ENCODE results near the gene STARD5. TPM values are rescaled to one million over a fixed set of nuclear protein-coding genes. Genes with fewer than 3 reads are reported as not detected.

Gene STARD5, protein sequence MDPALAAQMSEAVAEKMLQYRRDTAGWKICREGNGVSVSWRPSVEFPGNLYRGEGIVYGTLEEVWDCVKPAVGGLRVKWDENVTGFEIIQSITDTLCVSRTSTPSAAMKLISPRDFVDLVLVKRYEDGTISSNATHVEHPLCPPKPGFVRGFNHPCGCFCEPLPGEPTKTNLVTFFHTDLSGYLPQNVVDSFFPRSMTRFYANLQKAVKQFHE
- polyA plus RNA-seq (2013, experiment 1 of 4): 6.6 TPM
- polyA plus RNA-seq (2013, experiment 2 of 4): 7.9 TPM
- polyA plus RNA-seq (2013, experiment 3 of 4): 6.9 TPM
- polyA plus RNA-seq (2013, experiment 4 of 4): 8.1 TPM

DNA sequence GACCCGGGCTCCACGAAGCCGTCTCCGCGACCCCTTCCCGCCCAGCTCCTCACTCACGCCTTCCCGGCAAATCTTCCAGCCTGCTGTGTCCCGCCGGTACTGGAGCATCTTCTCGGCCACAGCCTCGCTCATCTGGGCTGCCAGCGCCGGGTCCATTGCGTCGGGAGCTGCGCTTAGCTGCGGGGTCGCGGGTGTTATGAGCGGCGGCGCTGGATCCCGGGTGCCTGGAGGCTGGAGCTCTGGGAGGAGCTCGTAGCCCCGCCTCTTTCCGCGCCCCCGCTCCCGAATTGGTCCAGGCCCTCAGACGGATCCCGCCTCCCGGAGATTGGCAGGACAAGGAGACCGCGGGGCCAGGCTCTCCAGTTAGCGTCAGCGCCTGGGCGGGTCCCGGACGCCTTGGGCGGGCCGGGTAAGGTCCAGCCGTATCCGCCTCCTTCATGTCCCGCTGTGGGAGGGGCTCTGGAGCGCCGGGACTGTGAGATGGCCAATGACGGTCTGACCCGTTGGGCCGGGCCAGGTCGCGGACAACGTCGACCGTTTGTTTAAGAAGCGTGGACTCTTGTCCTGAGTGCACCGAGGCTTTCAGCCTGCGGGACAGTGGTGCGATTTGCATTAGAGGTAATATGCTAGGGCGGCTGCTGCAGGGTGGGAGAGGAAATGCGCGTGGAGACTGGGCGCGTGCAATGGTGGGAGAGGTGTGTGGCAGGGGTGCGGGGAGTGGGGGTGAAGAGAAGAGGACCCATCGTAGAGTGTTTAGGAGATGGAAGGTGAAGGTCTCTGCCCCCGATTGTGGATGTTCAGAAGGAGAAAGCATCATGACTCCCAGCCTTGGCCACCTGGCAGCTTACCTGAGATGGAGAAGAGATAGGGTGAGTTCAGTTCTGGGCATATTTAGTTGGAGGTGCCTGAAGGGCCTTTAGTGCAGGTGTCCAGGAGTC, at the start of gene STARD5:
Gene STARD5, minus strand, starts transcription at position 198 of the 938 bp plus-strand sequence. Its CDS starts 42 bp downstream, at position 156.
- peak within 1 kb of the TSS; percentile 75 for H3K4me3 ChIP-seq (ENCODE audit: insufficient read depth, low read depth, low read length)
- H3K36me3 ChIP-seq (ENCODE audit: control insufficient read depth, insufficient read depth, low read length): no peaks in the 10 kb centered on the region
- H3K27me3 ChIP-seq (ENCODE audit: control insufficient read depth, insufficient read depth, low read length, poor library complexity, severe bottlenecking): peaks cover 8% of the 10 kb centered on the region
- 1% methylated on average over 67 of the region's 67 CpGs for WGBS, 2 experiments
- H3K27ac ChIP-seq (ENCODE audit: insufficient read depth, low read depth, low read length, poor library complexity, severe bottlenecking): no peak within 1 kb of the TSS
- no peaks in the 10 kb centered on the region for H3K9me3 ChIP-seq (ENCODE audit: control insufficient read depth, low read length)
- H3K4me1 ChIP-seq (ENCODE audit: control insufficient read depth, insufficient read depth, low read length): peaks cover 12% of the 10 kb centered on the region

DNA sequence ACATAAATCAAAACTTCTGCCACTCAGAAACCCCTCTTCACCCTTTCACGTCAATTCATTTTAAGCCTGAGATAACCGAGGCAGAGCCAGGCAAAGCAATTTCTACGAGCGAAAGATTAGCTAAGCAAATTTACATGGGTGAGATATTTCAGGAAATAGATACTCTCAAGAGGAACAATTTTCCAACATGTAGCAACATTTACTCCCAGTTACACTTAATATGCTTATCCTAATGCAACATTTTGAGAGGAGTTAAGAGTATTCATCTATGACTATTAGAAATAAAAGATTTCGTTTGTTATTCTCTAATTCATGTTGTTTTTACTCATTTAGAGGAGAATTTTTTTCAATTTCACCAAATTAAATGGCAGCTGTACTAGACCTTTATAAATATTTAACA, 49.2 kb upstream of the STARD5 start:
- Histone ChIP-seq H3K27me3 (ENCODE audit: control insufficient read depth, insufficient read depth, low read length, poor library complexity, severe bottlenecking) (no peaks in the 10 kb centered on the region), H3K36me3 (ENCODE audit: control insufficient read depth, insufficient read depth, low read length) (no peaks in the 10 kb centered on the region), H3K4me3 (ENCODE audit: insufficient read depth, low read depth, low read length) (no peak overlapping the region), H3K27ac (ENCODE audit: insufficient read depth, low read depth, low read length, poor library complexity, severe bottlenecking) (no peak overlapping the region), H3K9me3 (ENCODE audit: control insufficient read depth, low read length) (no peaks in the 10 kb centered on the region), H3K4me1 (ENCODE audit: control insufficient read depth, insufficient read depth, low read length) (peaks cover 7% of the 10 kb centered on the region)
- 96 to 97% methylated on average over 4 of the region's 5 CpGs for WGBS, 2 experiments

DNA sequence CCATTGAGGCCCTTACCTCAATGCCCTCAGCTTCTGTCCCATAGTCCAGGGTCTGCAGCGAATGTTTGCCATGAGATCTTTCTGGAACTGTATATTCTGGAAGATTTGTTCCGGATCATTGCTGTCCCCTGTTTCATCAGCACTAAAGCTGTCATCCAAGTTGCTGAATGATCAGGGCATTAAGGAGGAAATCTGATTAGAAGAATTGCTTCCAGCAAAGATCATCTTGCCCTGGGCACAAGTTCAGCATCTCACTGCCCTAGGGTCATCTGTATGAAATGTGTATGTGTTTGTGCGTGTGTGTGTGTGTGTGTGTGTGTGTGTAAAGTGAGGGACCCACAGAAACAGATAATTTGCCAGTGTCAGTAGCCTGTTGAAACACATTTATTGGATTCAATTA, 48.6 kb upstream of the STARD5 start:
- H3K9me3 ChIP-seq (ENCODE audit: control insufficient read depth, low read length): no peaks in the 10 kb centered on the region
- no peaks in the 10 kb centered on the region for H3K36me3 ChIP-seq (ENCODE audit: control insufficient read depth, insufficient read depth, low read length)
- WGBS, 2 experiments: 86 to 91% methylated on average over 3 of the region's 3 CpGs
- no peak overlapping the region for H3K4me3 ChIP-seq (ENCODE audit: insufficient read depth, low read depth, low read length)
- H3K4me1 ChIP-seq (ENCODE audit: control insufficient read depth, insufficient read depth, low read length): peaks cover 7% of the 10 kb centered on the region
- H3K27me3 ChIP-seq (ENCODE audit: control insufficient read depth, insufficient read depth, low read length, poor library complexity, severe bottlenecking): no peaks in the 10 kb centered on the region
- no peak overlapping the region for H3K27ac ChIP-seq (ENCODE audit: insufficient read depth, low read depth, low read length, poor library complexity, severe bottlenecking)

DNA sequence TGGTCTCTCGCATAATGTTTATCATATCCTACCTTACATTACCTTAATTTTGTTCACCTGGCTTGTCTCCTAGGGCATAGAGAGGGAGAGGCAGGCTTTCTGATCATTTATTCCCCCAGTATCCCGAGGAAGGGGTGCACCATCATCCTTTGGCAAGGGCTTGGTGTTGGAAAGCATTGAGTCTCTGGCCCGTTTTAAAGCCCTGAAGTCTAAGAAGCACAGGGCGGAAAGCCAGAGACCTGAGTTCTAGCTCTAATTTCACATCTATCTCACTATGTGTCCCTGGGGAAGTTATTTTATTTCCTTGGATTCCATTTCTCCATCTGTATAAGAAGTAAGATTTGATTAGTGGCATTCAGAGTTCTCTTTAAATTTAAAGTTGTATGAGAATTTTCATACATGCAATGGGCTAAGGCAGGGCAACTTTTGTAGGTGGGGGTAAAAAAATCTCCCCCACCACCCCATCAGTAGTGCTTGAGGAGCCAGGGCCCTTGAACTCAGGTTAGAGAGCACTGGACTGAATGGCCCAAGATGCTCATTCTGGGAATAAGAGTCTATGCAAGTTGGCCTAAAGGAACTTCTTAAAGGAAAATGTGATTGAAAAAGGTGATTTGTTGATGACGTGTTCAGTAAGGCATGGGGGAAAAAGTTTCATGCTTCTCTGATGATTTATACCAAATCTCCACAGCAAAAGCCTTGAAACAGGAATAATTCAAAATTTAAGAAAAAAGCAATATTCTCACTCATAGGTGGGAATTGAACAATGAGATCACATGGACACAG, 40.0 kb upstream of the STARD5 start:
- no peaks in the 10 kb centered on the region for H3K36me3 ChIP-seq (ENCODE audit: control insufficient read depth, insufficient read depth, low read length)
- WGBS, 2 experiments: 95% methylated on average over 4 to 5 of the region's 5 CpGs
- H3K27ac ChIP-seq (ENCODE audit: insufficient read depth, low read depth, low read length, poor library complexity, severe bottlenecking): no peak overlapping the region
- no peaks in the 10 kb centered on the region for H3K4me1 ChIP-seq (ENCODE audit: control insufficient read depth, insufficient read depth, low read length)
- no peaks in the 10 kb centered on the region for H3K9me3 ChIP-seq (ENCODE audit: control insufficient read depth, low read length)
- H3K27me3 ChIP-seq (ENCODE audit: control insufficient read depth, insufficient read depth, low read length, poor library complexity, severe bottlenecking): no peaks in the 10 kb centered on the region
- H3K4me3 ChIP-seq (ENCODE audit: insufficient read depth, low read depth, low read length): no peak overlapping the region

DNA sequence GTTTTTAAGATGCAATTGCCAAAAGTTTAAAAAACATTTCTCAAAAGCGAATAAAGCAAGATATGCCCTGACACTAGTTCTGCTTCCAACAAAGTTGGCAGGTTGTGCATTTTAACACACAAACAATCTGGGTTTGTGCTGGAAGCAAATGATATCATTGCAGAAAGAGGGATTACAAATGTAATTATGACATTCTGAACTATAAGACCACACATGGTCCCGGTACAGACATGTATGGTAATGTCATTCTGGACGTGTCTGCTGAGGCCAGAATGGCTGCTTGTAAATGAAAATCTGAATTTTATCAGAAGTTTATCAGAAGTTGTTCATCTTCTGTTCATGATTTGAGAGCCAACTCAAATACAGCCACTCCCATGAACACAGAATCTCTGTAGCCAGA, 39.3 kb upstream of the STARD5 start:
- Histone ChIP-seq H3K27ac (ENCODE audit: insufficient read depth, low read depth, low read length, poor library complexity, severe bottlenecking) (no peak overlapping the region), H3K27me3 (ENCODE audit: control insufficient read depth, insufficient read depth, low read length, poor library complexity, severe bottlenecking) (no peaks in the 10 kb centered on the region), H3K4me1 (ENCODE audit: control insufficient read depth, insufficient read depth, low read length) (no peaks in the 10 kb centered on the region), H3K4me3 (ENCODE audit: insufficient read depth, low read depth, low read length) (no peak overlapping the region), H3K36me3 (ENCODE audit: control insufficient read depth, insufficient read depth, low read length) (no peaks in the 10 kb centered on the region), H3K9me3 (ENCODE audit: control insufficient read depth, low read length) (no peaks in the 10 kb centered on the region)
- WGBS, 2 experiments: 81 to 83% methylated on average over 3 of the region's 3 CpGs

DNA sequence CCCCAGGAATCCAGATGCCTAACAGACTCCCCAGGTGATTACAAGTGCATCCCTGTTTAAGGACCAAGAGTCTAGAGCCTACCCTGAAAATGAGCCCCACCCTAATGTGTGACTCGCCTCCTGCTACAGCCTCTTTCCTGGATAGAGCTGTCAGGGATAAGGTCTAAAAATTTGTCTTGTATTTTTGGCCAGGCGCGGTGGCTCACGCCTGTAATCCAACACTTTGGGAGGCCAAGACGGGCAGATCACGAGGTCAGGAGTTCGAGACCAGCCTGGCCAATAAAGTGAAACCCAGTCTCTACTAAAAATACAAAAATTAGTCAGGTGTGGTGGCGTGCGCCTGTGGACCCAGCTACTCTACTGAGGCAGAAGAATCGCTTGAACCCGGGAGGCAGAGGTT, 38.8 kb upstream of the STARD5 start:
- Histone ChIP-seq H3K4me3 (ENCODE audit: insufficient read depth, low read depth, low read length) (no peak overlapping the region), H3K27me3 (ENCODE audit: control insufficient read depth, insufficient read depth, low read length, poor library complexity, severe bottlenecking) (no peaks in the 10 kb centered on the region), H3K27ac (ENCODE audit: insufficient read depth, low read depth, low read length, poor library complexity, severe bottlenecking) (no peak overlapping the region), H3K9me3 (ENCODE audit: control insufficient read depth, low read length) (no peaks in the 10 kb centered on the region), H3K36me3 (ENCODE audit: control insufficient read depth, insufficient read depth, low read length) (no peaks in the 10 kb centered on the region), H3K4me1 (ENCODE audit: control insufficient read depth, insufficient read depth, low read length) (no peaks in the 10 kb centered on the region)
- 83 to 86% methylated on average over 11 of the region's 11 CpGs for WGBS, 2 experiments

DNA sequence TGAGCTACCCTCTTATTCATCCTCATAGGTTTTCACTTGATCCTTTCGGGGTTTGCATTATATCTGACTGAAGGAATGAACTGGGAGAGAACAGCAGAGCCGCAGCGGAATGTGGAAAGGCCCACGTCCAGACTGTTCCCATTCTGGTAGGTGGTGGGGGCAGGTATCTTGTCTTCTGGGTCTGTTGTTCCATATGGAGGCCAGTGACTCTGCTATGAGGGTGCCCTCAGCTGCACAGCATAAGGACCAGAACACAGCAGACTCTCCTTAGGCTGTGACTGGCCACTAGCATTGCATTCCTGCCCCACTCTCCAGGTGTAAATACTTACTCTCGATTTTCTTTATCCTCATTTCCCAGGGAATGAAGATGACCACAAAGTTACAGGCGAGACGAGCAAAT, 38.0 kb upstream of the STARD5 start:
- 94 to 95% methylated on average over 7 of the region's 7 CpGs for WGBS, 2 experiments
- Histone ChIP-seq H3K27me3 (ENCODE audit: control insufficient read depth, insufficient read depth, low read length, poor library complexity, severe bottlenecking) (no peaks in the 10 kb centered on the region), H3K27ac (ENCODE audit: insufficient read depth, low read depth, low read length, poor library complexity, severe bottlenecking) (no peak overlapping the region), H3K4me1 (ENCODE audit: control insufficient read depth, insufficient read depth, low read length) (no peaks in the 10 kb centered on the region), H3K36me3 (ENCODE audit: control insufficient read depth, insufficient read depth, low read length) (no peaks in the 10 kb centered on the region), H3K9me3 (ENCODE audit: control insufficient read depth, low read length) (no peaks in the 10 kb centered on the region), H3K4me3 (ENCODE audit: insufficient read depth, low read depth, low read length) (no peak overlapping the region)

DNA sequence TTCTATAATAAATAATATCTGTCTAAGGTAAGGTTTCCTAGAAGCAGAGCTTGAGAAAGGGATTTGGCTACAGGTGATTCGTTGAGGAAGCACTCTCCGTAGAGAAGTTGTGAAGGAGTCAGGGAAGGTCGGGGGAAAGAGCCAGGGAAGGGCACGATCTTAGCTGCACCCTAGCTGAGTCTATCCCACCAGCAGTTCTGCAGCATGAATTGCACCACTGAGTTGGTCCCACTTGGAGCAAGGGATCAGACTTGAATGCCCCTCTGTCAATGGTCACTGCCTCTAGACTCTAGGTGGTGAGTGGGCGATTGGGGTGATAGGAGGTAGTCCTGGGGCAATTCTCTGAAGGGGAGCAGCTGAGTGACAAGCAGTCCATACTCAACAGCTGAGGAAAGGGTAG, 36.5 kb upstream of the STARD5 start:
- WGBS, 2 experiments: 88 to 91% methylated on average over 5 of the region's 5 CpGs

DNA sequence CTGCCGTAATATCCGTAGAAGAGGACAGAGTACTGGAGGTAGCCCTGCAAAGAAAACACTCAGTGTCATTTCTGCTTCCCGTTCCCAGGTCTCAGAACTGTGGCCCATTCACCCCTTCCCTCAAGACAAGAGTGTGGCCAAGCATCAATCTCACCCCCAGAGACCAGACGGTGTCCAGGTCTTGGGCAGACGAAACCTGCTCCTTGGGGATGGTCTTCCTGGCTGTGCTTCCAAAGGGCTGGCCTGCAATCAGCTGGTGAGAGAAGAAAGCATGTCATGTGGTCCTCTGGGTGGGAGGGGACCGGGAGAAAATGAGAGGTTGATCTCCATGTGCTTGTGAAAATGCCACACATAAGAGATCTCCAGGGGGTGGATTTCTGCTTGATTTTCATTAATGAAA, 34.3 kb upstream of the STARD5 start:
- Histone ChIP-seq H3K27ac (ENCODE audit: insufficient read depth, low read depth, low read length, poor library complexity, severe bottlenecking) (no peak overlapping the region), H3K27me3 (ENCODE audit: control insufficient read depth, insufficient read depth, low read length, poor library complexity, severe bottlenecking) (no peaks in the 10 kb centered on the region), H3K4me1 (ENCODE audit: control insufficient read depth, insufficient read depth, low read length) (no peaks in the 10 kb centered on the region), H3K9me3 (ENCODE audit: control insufficient read depth, low read length) (no peaks in the 10 kb centered on the region), H3K4me3 (ENCODE audit: insufficient read depth, low read depth, low read length) (no peak overlapping the region), H3K36me3 (ENCODE audit: control insufficient read depth, insufficient read depth, low read length) (no peaks in the 10 kb centered on the region)
- WGBS, 2 experiments: 93 to 95% methylated on average over 6 of the region's 6 CpGs

More for the DNA sequence above, 36.5 kb upstream of the STARD5 start:
- Histone ChIP-seq H3K4me1 (ENCODE audit: control insufficient read depth, insufficient read depth, low read length) (no peaks in the 10 kb centered on the region), H3K27ac (ENCODE audit: insufficient read depth, low read depth, low read length, poor library complexity, severe bottlenecking) (no peak overlapping the region), H3K4me3 (ENCODE audit: insufficient read depth, low read depth, low read length) (no peak overlapping the region), H3K36me3 (ENCODE audit: control insufficient read depth, insufficient read depth, low read length) (no peaks in the 10 kb centered on the region), H3K27me3 (ENCODE audit: control insufficient read depth, insufficient read depth, low read length, poor library complexity, severe bottlenecking) (no peaks in the 10 kb centered on the region), H3K9me3 (ENCODE audit: control insufficient read depth, low read length) (no peaks in the 10 kb centered on the region)

All from ectodermal cell (in vitro differentiated cells).